CD14-positive monocyte (primary cell): ENCODE measurements around the gene CPLANE2. TPM values are rescaled to one million over a fixed set of nuclear protein-coding genes. Genes with fewer than 3 reads are reported as not detected.

Source experiments
- DNase-seq, 3 donors: peaks; one replicate each; pipeline ENCODE4 v3.0.0-alpha.2; 2011 to 2022
- H2AFZ ChIP-seq: 2 replicates; pipeline ENCODE4 v1.6.0; 2012; ENCODE audit warnings: mild to moderate bottlenecking, low read depth, low read length, inconsistent platforms; ENCODE audit not compliant: insufficient read depth, poor library complexity, severe bottlenecking
- H3K27ac ChIP-seq, 2 donors: 1 replicate in 1 of 2; 2 replicates in 1 of 2; pipeline ENCODE4 v1.5.1; 2012 to 2013; ENCODE audit warnings: low read length in 2 of 2, control low read depth in 1 of 2, inconsistent platforms in 1 of 2, low read depth in 1 of 2, mild to moderate bottlenecking in 1 of 2
- H3K27me3 ChIP-seq, 2 donors: one replicate each; pipeline versions ENCODE4 v1.6.0 to v1.6.1; 2011 to 2013; ENCODE audit warnings: low read length in 2 of 2; ENCODE audit not compliant: control insufficient read depth in 2 of 2, insufficient read depth in 2 of 2
- H3K36me3 ChIP-seq, 2 donors: replicated peaks in 1 of 2; 1 replicate in 1 of 2; 2 replicates in 1 of 2; pipeline versions ENCODE4 v1.5.1 to v1.6.1; 2012 to 2013; ENCODE audit warnings: low read length in 2 of 2, control low read depth in 1 of 2, inconsistent platforms in 1 of 2, mild to moderate bottlenecking in 1 of 2; ENCODE audit not compliant: insufficient read depth in 2 of 2, control insufficient read depth in 1 of 2
- H3K4me1 ChIP-seq, 2 donors: 1 replicate in 1 of 2; 2 replicates in 1 of 2; pipeline versions ENCODE4 v1.5.1 to v1.6.1; 2012 to 2013; ENCODE audit warnings: low read length in 2 of 2, control low read depth in 1 of 2, inconsistent platforms in 1 of 2, mild to moderate bottlenecking in 1 of 2, moderate library complexity in 1 of 2; ENCODE audit not compliant: insufficient read depth in 2 of 2, control insufficient read depth in 1 of 2
- H3K4me2 ChIP-seq: replicated peaks from 2 replicates; pipeline ENCODE3; 2012; ENCODE audit warnings: low read length, moderate library complexity, mild to moderate bottlenecking; ENCODE audit not compliant: poor library complexity, severe bottlenecking; ENCODE audit errors: extremely low read depth
- H3K4me3 ChIP-seq, 3 experiments: fragments of 200-600 bp in 1 of 3; sonication (generic) in 1 of 3; replicated peaks in 1 of 3; 1 replicate in 2 of 3; 2 replicates in 1 of 3; pipeline ENCODE4 v1.5.1; 2011 to 2013; ENCODE audit warnings: low read length in 3 of 3, mild to moderate bottlenecking in 3 of 3, control low read depth in 2 of 3, low read depth in 2 of 3, inconsistent platforms in 1 of 3, moderate library complexity in 1 of 3
- H3K79me2 ChIP-seq: 2 replicates; pipeline ENCODE4 v1.6.0; 2012; ENCODE audit warnings: mild to moderate bottlenecking, control low read depth, inconsistent platforms, low read length, moderate library complexity; ENCODE audit not compliant: insufficient read depth
- H3K9ac ChIP-seq: 2 replicates; pipeline ENCODE4 v1.6.0; 2017; ENCODE audit warnings: low read length, mild to moderate bottlenecking; ENCODE audit not compliant: insufficient read depth, poor library complexity, severe bottlenecking
- H3K9me3 ChIP-seq, 2 donors: replicated peaks in 1 of 2; 1 replicate in 1 of 2; 2 replicates in 1 of 2; pipeline versions ENCODE4 v1.5.1 to v1.6.1; 2012 to 2013; ENCODE audit warnings: low read length in 2 of 2, control low read depth in 1 of 2; ENCODE audit not compliant: control insufficient read depth in 1 of 2, insufficient read depth in 1 of 2
- H4K20me1 ChIP-seq: 2 replicates; pipeline ENCODE4 v1.6.0; 2012; ENCODE audit warnings: mild to moderate bottlenecking, low read length, control low read depth, moderate library complexity; ENCODE audit not compliant: insufficient read depth
- H3K27ac Mint-ChIP-seq, 7 donors: one replicate each; pipeline ENCODE4 v1.8.0; 2020; ENCODE audit warnings: mild to moderate bottlenecking in 7 of 7, mixed read lengths in 7 of 7, moderate library complexity in 6 of 7, inconsistent platforms in 2 of 7
- H3K27me3 Mint-ChIP-seq, 3 donors: one replicate each; pipeline ENCODE4 v1.8.0; 2021 to 2022; ENCODE audit warnings: low read depth in 3 of 3, mild to moderate bottlenecking in 3 of 3, mixed read lengths in 3 of 3, moderate library complexity in 3 of 3, inconsistent platforms in 1 of 3
- H3K36me3 Mint-ChIP-seq, 2 donors: one replicate each; pipeline ENCODE4 v1.8.0; 2020; ENCODE audit warnings: mixed read lengths in 2 of 2, inconsistent platforms in 1 of 2, mild to moderate bottlenecking in 1 of 2
- H3K4me1 Mint-ChIP-seq: one replicate; pipeline ENCODE4 v1.8.0; 2020; ENCODE audit warnings: mild to moderate bottlenecking, mixed read lengths
- H3K4me3 Mint-ChIP-seq, 2 donors: one replicate each; pipeline ENCODE4 v1.8.0; 2020; ENCODE audit warnings: mild to moderate bottlenecking in 2 of 2, mixed read lengths in 2 of 2, moderate library complexity in 1 of 2
- H3K9me3 Mint-ChIP-seq, 7 donors: one replicate each; pipeline ENCODE4 v1.8.0; 2020 to 2022; ENCODE audit warnings: mixed read lengths in 7 of 7, mild to moderate bottlenecking in 6 of 7, moderate library complexity in 6 of 7, inconsistent platforms in 2 of 7
- CTCF ChIP-seq: fragments of 200-600 bp; IDR thresholded peaks from one replicate; pipeline ENCODE4 v1.8.0; 2022; ENCODE audit warnings: antibody characterized with exemption, mild to moderate bottlenecking
- WGBS: methylation state at CpG from one replicate; pipeline ENCODE4 v1.1.5; 2013; ENCODE audit warnings: missing lambda C conversion rate; ENCODE audit not compliant: insufficient coverage; 5-methylcytosine and 5-hydroxymethylcytosine counted together
- intact Hi-C, 2 donors: fragments of 100-400 bp; cut with micrococcal nuclease; formaldehyde crosslinking; loops; one replicate each; pipeline versions ENCODE4 v1.15.0 to v1.15.1; 2023
- polyA plus RNA-seq, 3 donors: library from polyadenylated mRNA; depleted of rRNA in 1 of 3; unstranded in 2 of 3; stranded (reverse) in 1 of 3; fragments of 300-500 nt in 2 of 3; fragments of >200 nt in 1 of 3; fragmentation: Illumina TruSeq in 2 of 3; gene quantifications; 1 replicate in 2 of 3; 2 replicates in 1 of 3; pipeline ENCODE4 v1.2.3, GENCODE V29; 2012 to 2021

The CPLANE2 gene
- polyA plus RNA-seq, 3 donors, result 0.54 to 1.7 (median 1.4) TPM

- H3K9me3 ChIP-seq, result no peaks in the 10 kb centered on the region
- H3K4me1 ChIP-seq, result peaks cover 2 to 9% of the 10 kb centered on the region in 2 donors
- Mint-ChIP-seq H3K27me3 (no peaks in the 10 kb centered on the region), H3K4me1 (peaks cover 16% of the 10 kb centered on the region), H3K9me3 (peaks cover 0 to 2% (median 0%) of the 10 kb centered on the region in 7 donors), H3K36me3 (peaks cover 29 to 47% of the 10 kb centered on the region in 2 donors), H3K4me3 (no peak overlapping the region), H3K27ac (no peak overlapping the region)
- no CpG with 5 or more reads among the region's 6 CpGs for WGBS
- H3K4me2 ChIP-seq, result no peak overlapping the region
- no peak for DNase-seq
- no peak overlapping the region for H3K9ac ChIP-seq
- peaks cover 2 to 53% of the 10 kb centered on the region in 2 donors for H3K36me3 ChIP-seq
- no peak for TF ChIP-seq CTCF
- H3K27me3 ChIP-seq, result no peaks in the 10 kb centered on the region
- peaks cover 96% of the 10 kb centered on the region for H4K20me1 ChIP-seq
- no peak overlapping the region for H3K4me3 ChIP-seq
- intact Hi-C loops, result no loop called here
- no peak overlapping the region for H3K27ac ChIP-seq
- H2AFZ ChIP-seq, result no peak overlapping the region
- H3K79me2 ChIP-seq, result peaks cover 15% of the 10 kb centered on the region
Measured at GRCh38 chr1:16276302-16277030, 39.5 kb upstream of the CPLANE2 start.

DNA sequence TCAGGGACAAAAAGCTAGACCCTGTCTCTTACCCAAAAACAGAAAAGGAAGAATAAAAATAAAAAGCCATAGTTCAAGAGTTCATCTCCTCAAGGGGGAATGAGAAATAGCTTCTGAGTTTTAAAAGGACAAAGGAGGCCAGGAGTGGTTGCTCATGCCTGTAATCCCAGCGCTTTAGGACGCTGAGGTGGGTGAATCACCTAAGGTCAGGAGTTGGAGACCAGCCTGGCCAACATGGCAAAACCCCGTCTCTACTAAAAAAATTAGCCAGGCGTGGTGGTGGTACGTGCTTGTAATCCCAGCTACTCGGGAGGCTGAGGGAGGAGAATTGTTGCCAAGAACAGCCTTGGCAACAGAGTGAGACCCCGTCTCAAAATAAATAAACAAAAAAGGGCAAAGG lies 38.6 kb upstream of the CPLANE2 start:
- Histone ChIP-seq H3K4me2 (no peak overlapping the region), H3K9me3 (no peaks in the 10 kb centered on the region), H3K4me3 (no peak overlapping the region), H3K79me2 (peaks cover 17% of the 10 kb centered on the region), H3K9ac (no peak overlapping the region), H3K27me3 (no peaks in the 10 kb centered on the region), H3K27ac (no peak overlapping the region), H3K4me1 (peaks cover 2 to 9% of the 10 kb centered on the region in 2 donors), H4K20me1 (peaks cover 96% of the 10 kb centered on the region), H2AFZ (no peak overlapping the region), H3K36me3 (peaks cover 5 to 58% of the 10 kb centered on the region in 2 donors)
- intact Hi-C loops, result no loop called here
- H3K27ac Mint-ChIP-seq, result peak overlapping the region in 1 of 7 donors; percentile 75
- H3K4me1 Mint-ChIP-seq, result peaks cover 16% of the 10 kb centered on the region
- WGBS, result 94% methylated on average over 5 of the region's 7 CpGs
- H3K27me3 Mint-ChIP-seq, result no peaks in the 10 kb centered on the region
- no peak overlapping the region for H3K4me3 Mint-ChIP-seq
- H3K36me3 Mint-ChIP-seq, result peaks cover 32 to 46% of the 10 kb centered on the region in 2 donors
- H3K9me3 Mint-ChIP-seq, result no peaks in the 10 kb centered on the region
- DNase-seq, result no peak
- TF ChIP-seq CTCF, result no peak
